ENCODE data around the gene PACSIN2.
"Not testable (repeated sequence)": the region's sequence is repeated elsewhere in the genome, so short reads cannot be mapped to it uniquely, and the experiment has no call there.

Gene PACSIN2

GRCh38 chr22:42922374-42923191 is 92.4 kb downstream of the PACSIN2 start:
- DNase-seq, result no peak

GRCh38 chr22:42920101-42920820 is 94.7 kb downstream of the PACSIN2 start:
- no peak for DNase-seq

GRCh38 chr22:42919199-42919598 is 95.8 kb downstream of the PACSIN2 start:
- DNase-seq, result no peak

GRCh38 chr22:42918500-42918899 is 96.4 kb downstream of the PACSIN2 start:
- no peak for DNase-seq

GRCh38 chr22:42917358-42917757 is 97.6 kb downstream of the PACSIN2 start:
- DNase-seq, result not testable (repeated sequence)

- no peak for DNase-seq
Measured at GRCh38 chr22:42915980-42916765, 98.8 kb downstream of the PACSIN2 start.

- DNase-seq, result no peak
Measured at GRCh38 chr22:42914511-42915076, 100.4 kb downstream of the PACSIN2 start.

- no peak for DNase-seq
Measured at GRCh38 chr22:42913874-42914510, 101.0 kb downstream of the PACSIN2 start.

- no peak for DNase-seq
Measured at GRCh38 chr22:42912059-42912458, 102.9 kb downstream of the PACSIN2 start.

GRCh38 chr22:42910221-42910942 is 104.6 kb downstream of the PACSIN2 start:
- DNase-seq, result peak; percentile 10

GRCh38 chr22:42909363-42910058 is 105.4 kb downstream of the PACSIN2 start:
- DNase-seq, result no peak

- no peak for DNase-seq
Measured at GRCh38 chr22:42908374-42908746, 106.6 kb downstream of the PACSIN2 start.

GRCh38 chr22:42907404-42908373 is 107.3 kb downstream of the PACSIN2 start:
- no peak for DNase-seq

GRCh38 chr22:42906605-42907348 is 108.2 kb downstream of the PACSIN2 start:
- no peak for DNase-seq

GRCh38 chr22:42905702-42906183 is 109.2 kb downstream of the PACSIN2 start:
- DNase-seq, result no peak

- no peak for DNase-seq
Measured at GRCh38 chr22:42905217-42905616, 109.7 kb downstream of the PACSIN2 start.

- no peak for DNase-seq
Measured at GRCh38 chr22:42904050-42904449, 110.9 kb downstream of the PACSIN2 start.

GRCh38 chr22:42902875-42903510 is 112.0 kb downstream of the PACSIN2 start:
- no peak for DNase-seq

All from NCI-H1436 (cell line).